Stimulated activated naive CD4-positive, alpha-beta T cell treated with Interleukin-2 at 50 U/mL for 16 hours (primary cell): Measurements from ENCODE around the gene GPR162.

ENCODE experiments used
- DNase-seq: peaks from one replicate; lab custom pipeline; 2025; lab: John Stamatoyannopoulos, UW

GPR162 gene

GRCh38 chr12:6786416-6787094, 35.1 kb upstream of the GPR162 start:
- no peak for DNase-seq

- DNase-seq = no peak
Measured at GRCh38 chr12:6787309-6787708, 34.3 kb upstream of the GPR162 start.

- peak; percentile 68 for DNase-seq
Measured at GRCh38 chr12:6788972-6789924, 32.4 kb upstream of the GPR162 start, which contains the start of gene CD4. TSS of gene CD4 (plus strand) at chr12:6789528. CDS start at chr12:6800139, 10,611 bp downstream.

- DNase-seq = peak; percentile 50
Measured at GRCh38 chr12:6790496-6791150, 31.0 kb upstream of the GPR162 start.

- no peak for DNase-seq
Measured at GRCh38 chr12:6791931-6792520, 29.6 kb upstream of the GPR162 start.

GRCh38 chr12:6792522-6793201, 29.0 kb upstream of the GPR162 start:
- peak; percentile 20 for DNase-seq

- no peak for DNase-seq
Measured at GRCh38 chr12:6795088-6795487, 26.5 kb upstream of the GPR162 start.

- DNase-seq = no peak
Measured at GRCh38 chr12:6796576-6796975, 25.0 kb upstream of the GPR162 start.

- DNase-seq = no peak
Measured at GRCh38 chr12:6799147-6799546, 22.5 kb upstream of the GPR162 start.

GRCh38 chr12:6807170-6807569, 14.5 kb upstream of the GPR162 start:
- no peak for DNase-seq

GRCh38 chr12:6809056-6809455, 12.6 kb upstream of the GPR162 start:
- no peak for DNase-seq

GRCh38 chr12:6810758-6811157, 10.9 kb upstream of the GPR162 start:
- DNase-seq = no peak

GRCh38 chr12:6813363-6813762, 8.3 kb upstream of the GPR162 start:
- no peak for DNase-seq

- no peak for DNase-seq
Measured at GRCh38 chr12:6816598-6816997, 5.0 kb upstream of the GPR162 start.

GRCh38 chr12:6817098-6817497, 4.5 kb upstream of the GPR162 start:
- no peak for DNase-seq

GRCh38 chr12:6817662-6818157, 3.9 kb upstream of the GPR162 start:
- no peak for DNase-seq

GRCh38 chr12:6818222-6818621, 3.4 kb upstream of the GPR162 start:
- no peak for DNase-seq

GRCh38 chr12:6818645-6819044, 3.0 kb upstream of the GPR162 start:
- no peak for DNase-seq

- no peak for DNase-seq
Measured at GRCh38 chr12:6819106-6820030, 2.3 kb upstream of the GPR162 start.

GRCh38 chr12:6820166-6820565, 1.5 kb upstream of the GPR162 start:
- DNase-seq = no peak
